ENCODE measurements around the gene P2RY2. TPM values are rescaled to one million over a fixed set of nuclear protein-coding genes. Genes with fewer than 3 reads are reported as not detected.

Gene P2RY2
- total and polyA plus RNA-seq, 12 donors, result 7.1 to 37.5 (median 11.1) TPM

- 94 to 95% methylated on average over 7 of the region's 7 CpGs for WGBS, 2 donors
- no peak overlapping the region for H3K27ac ChIP-seq
- intact Hi-C loops (cut with DNase I), result no loop called here
- DNase-seq (no peak), ATAC-seq (no peak)
- no peaks in the 10 kb centered on the region for H3K36me3 ChIP-seq
- H3K27me3 ChIP-seq, result no peaks in the 10 kb centered on the region
- H3K9me3 ChIP-seq, result no peaks in the 10 kb centered on the region
- peaks cover 3 to 46% (median 20%) of the 10 kb centered on the region in 9 donors for H3K4me1 ChIP-seq
- H3K4me3 ChIP-seq, result no peak overlapping the region
- TF ChIP-seq, protein P1, sequence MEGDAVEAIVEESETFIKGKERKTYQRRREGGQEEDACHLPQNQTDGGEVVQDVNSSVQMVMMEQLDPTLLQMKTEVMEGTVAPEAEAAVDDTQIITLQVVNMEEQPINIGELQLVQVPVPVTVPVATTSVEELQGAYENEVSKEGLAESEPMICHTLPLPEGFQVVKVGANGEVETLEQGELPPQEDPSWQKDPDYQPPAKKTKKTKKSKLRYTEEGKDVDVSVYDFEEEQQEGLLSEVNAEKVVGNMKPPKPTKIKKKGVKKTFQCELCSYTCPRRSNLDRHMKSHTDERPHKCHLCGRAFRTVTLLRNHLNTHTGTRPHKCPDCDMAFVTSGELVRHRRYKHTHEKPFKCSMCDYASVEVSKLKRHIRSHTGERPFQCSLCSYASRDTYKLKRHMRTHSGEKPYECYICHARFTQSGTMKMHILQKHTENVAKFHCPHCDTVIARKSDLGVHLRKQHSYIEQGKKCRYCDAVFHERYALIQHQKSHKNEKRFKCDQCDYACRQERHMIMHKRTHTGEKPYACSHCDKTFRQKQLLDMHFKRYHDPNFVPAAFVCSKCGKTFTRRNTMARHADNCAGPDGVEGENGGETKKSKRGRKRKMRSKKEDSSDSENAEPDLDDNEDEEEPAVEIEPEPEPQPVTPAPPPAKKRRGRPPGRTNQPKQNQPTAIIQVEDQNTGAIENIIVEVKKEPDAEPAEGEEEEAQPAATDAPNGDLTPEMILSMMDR (IDR thresholded peaks at IDR 0.05), result no peak
Measured at GRCh38 chr11:73225851-73226250, 7.8 kb downstream of the P2RY2 start.

GRCh38 chr11:73226297-73227006 lies 8.4 kb downstream of the P2RY2 start:
- Histone ChIP-seq H3K4me1 (peaks cover 3 to 46% (median 20%) of the 10 kb centered on the region in 9 donors), H3K27me3 (no peaks in the 10 kb centered on the region), H3K9me3 (no peaks in the 10 kb centered on the region), H3K27ac (no peak overlapping the region), H3K4me3 (no peak overlapping the region), H3K36me3 (no peaks in the 10 kb centered on the region)
- intact Hi-C loops (cut with DNase I), result no loop called here
- TF ChIP-seq, protein P1 (IDR thresholded peaks at IDR 0.05), result no peak
- ATAC-seq (no peak), DNase-seq (no peak)
- WGBS, 2 donors, result 80 to 88% methylated on average over 8 of the region's 8 CpGs

GRCh38 chr11:73227571-73228211 lies 9.6 kb downstream of the P2RY2 start:
- H3K4me3 ChIP-seq, result no peak overlapping the region
- H3K27me3 ChIP-seq, result no peaks in the 10 kb centered on the region
- TF ChIP-seq, protein P1 (IDR thresholded peaks at IDR 0.05), result no peak
- WGBS, 2 donors, result 65 to 75% methylated on average over 12 of the region's 12 CpGs
- no peak overlapping the region for H3K27ac ChIP-seq
- H3K9me3 ChIP-seq, result no peaks in the 10 kb centered on the region
- DNase-seq (no peak), ATAC-seq (no peak)
- intact Hi-C loops (cut with DNase I), result no loop called here
- peaks cover 3 to 46% (median 20%) of the 10 kb centered on the region in 9 donors for H3K4me1 ChIP-seq
- H3K36me3 ChIP-seq, result no peaks in the 10 kb centered on the region

GRCh38 chr11:73228268-73229134 lies 10.4 kb downstream of the P2RY2 start:
- Histone ChIP-seq H3K9me3 (no peaks in the 10 kb centered on the region), H3K4me3 (no peak overlapping the region), H3K36me3 (no peaks in the 10 kb centered on the region), H3K27me3 (no peaks in the 10 kb centered on the region), H3K4me1 (peaks cover 4 to 53% (median 25%) of the 10 kb centered on the region in 9 donors), H3K27ac (peak overlapping the region in 1 of 10 donors; percentile 70)
- ATAC-seq (no peak), DNase-seq (no peak)
- WGBS, 2 donors, result 71 to 83% methylated on average over 4 of the region's 4 CpGs
- TF ChIP-seq, protein P1 (IDR thresholded peaks at IDR 0.05), result no peak
- intact Hi-C loops (cut with DNase I), result no loop called here
